Inferior parietal cortex (tissue), 1 donor: ENCODE measurements around the gene RPTOR.
"Not testable (repeated sequence)": the region's sequence is repeated elsewhere in the genome, so short reads cannot be mapped to it uniquely, and the experiment has no call there.

Source experiments
- DNase-seq: peaks from one replicate; pipeline ENCODE4 v3.0.0-alpha.2; 2016; ENCODE audit errors: extremely low spot score

Gene RPTOR

GRCh38 chr17:80513892-80514291 lies 30.7 kb upstream of the RPTOR start:
- no peak for DNase-seq

- no peak for DNase-seq
Observed at GRCh38 chr17:80516171-80516932, 28.3 kb upstream of the RPTOR start.

- no peak for DNase-seq
Observed at GRCh38 chr17:80517641-80518040, 27.0 kb upstream of the RPTOR start.

GRCh38 chr17:80518392-80518791 lies 26.2 kb upstream of the RPTOR start:
- DNase-seq: no peak

- no peak for DNase-seq
Observed at GRCh38 chr17:80519091-80519781, 25.4 kb upstream of the RPTOR start.

GRCh38 chr17:80520810-80521455 lies 23.7 kb upstream of the RPTOR start:
- DNase-seq: no peak

- DNase-seq: no peak
Observed at GRCh38 chr17:80523054-80523744, 21.4 kb upstream of the RPTOR start.

- no peak for DNase-seq
Observed at GRCh38 chr17:80523956-80524712, 20.5 kb upstream of the RPTOR start.

- DNase-seq: no peak
Observed at GRCh38 chr17:80526116-80526910, 18.3 kb upstream of the RPTOR start.

- DNase-seq: no peak
Observed at GRCh38 chr17:80527016-80527645, 17.5 kb upstream of the RPTOR start.

- no peak for DNase-seq
Observed at GRCh38 chr17:80528536-80528935, 16.1 kb upstream of the RPTOR start.

- DNase-seq: no peak
Observed at GRCh38 chr17:80529104-80529903, 15.3 kb upstream of the RPTOR start.

GRCh38 chr17:80529904-80530292 lies 14.7 kb upstream of the RPTOR start:
- no peak for DNase-seq

- no peak for DNase-seq
Observed at GRCh38 chr17:80531400-80531799, 13.2 kb upstream of the RPTOR start.

- DNase-seq: not testable (repeated sequence)
Observed at GRCh38 chr17:80537386-80537785, 7.3 kb upstream of the RPTOR start.

- no peak for DNase-seq
Observed at GRCh38 chr17:80538484-80538883, 6.2 kb upstream of the RPTOR start.

GRCh38 chr17:80539022-80539641 lies 5.5 kb upstream of the RPTOR start:
- DNase-seq: no peak

- DNase-seq: no peak
Observed at GRCh38 chr17:80545499-80545826, 825 bp downstream of the RPTOR start.

GRCh38 chr17:80546267-80546666 lies 1.6 kb downstream of the RPTOR start:
- no peak for DNase-seq
